ENCODE measurements around the gene TPI1. TPM values are rescaled to one million over a fixed set of nuclear protein-coding genes. Genes with fewer than 3 reads are reported as not detected.

TPI1 gene
- total and polyA plus RNA-seq, 2 of the 8 experiments (the other 6 are each of a cell fraction or from before 2014, with no cell fraction given) = 910 to 3,018 TPM

DNA sequence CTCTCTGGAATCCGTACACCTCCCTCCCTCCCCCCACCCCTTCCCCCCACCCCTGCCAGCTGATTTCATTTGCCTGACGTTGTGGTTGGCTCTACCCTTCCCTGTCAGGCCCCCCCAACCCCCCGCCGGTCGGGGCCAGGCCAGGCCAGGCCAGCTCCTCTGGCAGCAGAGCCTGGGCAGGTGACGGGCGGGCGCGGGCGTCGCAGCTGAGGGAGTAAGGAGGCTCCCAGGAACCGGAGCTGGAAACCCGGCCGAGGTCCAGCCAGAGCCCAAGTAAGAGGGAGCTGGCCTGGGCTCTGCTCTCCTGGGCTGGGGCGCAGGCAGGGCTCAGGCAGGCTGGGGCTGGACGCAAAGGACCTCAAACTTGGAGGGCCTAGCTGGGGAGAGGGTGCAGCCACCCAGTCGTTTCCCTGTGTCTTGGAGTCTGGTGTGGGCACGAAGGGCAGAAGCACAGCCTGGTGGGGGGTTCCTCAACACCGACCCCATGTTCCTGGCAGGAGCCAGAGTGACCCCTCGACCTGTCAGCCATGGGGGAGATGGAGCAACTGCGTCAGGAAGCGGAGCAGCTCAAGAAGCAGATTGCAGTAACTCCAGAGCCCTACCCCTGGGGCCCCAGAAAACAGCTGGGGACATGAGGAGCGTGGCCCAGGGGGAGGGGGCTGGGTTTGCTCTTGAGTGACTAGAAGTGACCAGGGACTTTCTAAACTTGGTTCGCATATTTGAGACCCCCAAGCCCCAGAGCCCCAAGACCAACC, 26.4 kb upstream of the TPI1 start, which contains the start of gene GNB3:
GNB3 (plus strand) TSS at position 165 of the 755 bp plus-strand sequence; CDS start at position 528, 363 bp downstream.
- no peak within 1 kb of the TSS for H3K4me3 ChIP-seq (ENCODE audit: extremely low read depth in 1 of 4, insufficient read depth in 2 of 4, low read depth in 3 of 4, low read length in 4 of 4)
- no peaks in the 10 kb centered on the region for H3K9me3 ChIP-seq (ENCODE audit: insufficient read depth in 2 of 2, low read depth in 1 of 2, low read length in 1 of 2)
- H4K20me1 ChIP-seq (replicated peaks in 1 of 2; ENCODE audit: control insufficient read depth in 1 of 2, insufficient read depth in 2 of 2, low read length in 2 of 2) = peaks cover 7 to 8% of the 10 kb centered on the region in 2 experiments
- TF ChIP-seq EZH2 (IDR thresholded peaks at IDR 0.05; ENCODE audit: low read depth, low read length, severe bottlenecking) (no peak), BACH1 (IDR thresholded peaks at IDR 0.05; ENCODE audit: low read length) (no peak), RNF2 (IDR thresholded peaks at IDR 0.05; ENCODE audit: borderline replicate concordance, low read depth, low read length, missing control alignments, poor library complexity, severe bottlenecking) (no peak), RBBP5 (IDR thresholded peaks at IDR 0.05; ENCODE audit: borderline replicate concordance, low read depth, low read length) (no peak), ZNF274 (IDR thresholded peaks at IDR 0.05; ENCODE audit: borderline replicate concordance, extremely low read depth, low read length) (no peak), ATF2 (IDR thresholded peaks at IDR 0.05; ENCODE audit: low read length) (no peak)
- DNase-seq (ENCODE audit: low read depth in 1 of 2, low spot score in 2 of 2) (no peak), FAIRE-seq (no peak)
- H3K4me1 ChIP-seq (replicated peaks in 1 of 4; ENCODE audit: control insufficient read depth in 3 of 4, insufficient read depth in 4 of 4, low read length in 3 of 4) = peaks cover 0 to 3% (median 2%) of the 10 kb centered on the region in 4 experiments; a peak in 1 of 7 replicates
- no peak within 1 kb of the TSS for H4K5ac ChIP-seq (ENCODE audit: insufficient read length, low read depth, low read length)
- no peaks in the 10 kb centered on the region for H3K79me1 ChIP-seq (ENCODE audit: low read depth, low read length)
- no peak within 1 kb of the TSS for H3K18ac ChIP-seq (ENCODE audit: extremely low read depth, low read length)
- no peak within 1 kb of the TSS for H2BK15ac ChIP-seq (ENCODE audit: low read length)
- no peak within 1 kb of the TSS; the same call in 1 of the 2 replicates for H3K27ac ChIP-seq (ENCODE audit: low read depth, low read length)
- no peak within 1 kb of the TSS for H3K4me2 ChIP-seq (ENCODE audit: insufficient read depth in 1 of 2, low read depth in 2 of 2, low read length in 2 of 2)
- H3K23me2 ChIP-seq (ENCODE audit: low read depth, low read length) = no peaks in the 10 kb centered on the region
- H4K8ac ChIP-seq (ENCODE audit: extremely low read depth, insufficient read depth, low read length) = no peak within 1 kb of the TSS; the same call in 1 of the 2 replicates
- no peak within 1 kb of the TSS for H2BK12ac ChIP-seq (ENCODE audit: low read depth, low read length)
- H2AK5ac ChIP-seq (ENCODE audit: low read depth, low read length) = no peak within 1 kb of the TSS
- no peak within 1 kb of the TSS for H3K23ac ChIP-seq (ENCODE audit: insufficient read length)
- no peak within 1 kb of the TSS for H2BK5ac ChIP-seq (ENCODE audit: low read depth, low read length)
- H3K27me3 ChIP-seq (replicated peaks in 1 of 4; ENCODE audit: control insufficient read depth in 3 of 4, extremely low read depth in 1 of 4, insufficient read depth in 3 of 4, low read length in 3 of 4) = no peaks in the 10 kb centered on the region
- no peak within 1 kb of the TSS for H3K56ac ChIP-seq (replicated peaks; ENCODE audit: insufficient read length, low read depth, low read length)
- H3K36me3 ChIP-seq (ENCODE audit: control insufficient read depth in 2 of 4, insufficient read depth in 4 of 4, low read length in 3 of 4) = peaks cover 21 to 62% (median 48%) of the 10 kb centered on the region in 4 experiments
- ChIA-PET POLR2A (ENCODE audit: partially characterized antibody) (interaction anchor here (0.6 to 27.1 kb wide), 9 partner anchors 5 to 120 kb away, joined by 3 to 588 read pairs (median 8); partner anchors contain the start of genes CDCA3, GNB3, GPR162 and MLF2), CTCF (ENCODE audit: partially characterized antibody) (interaction anchor here (0.5 to 23.7 kb wide), 11 partner anchors 6 to 376 kb away, joined by 3 to 532 read pairs (median 5); partner anchors contain the start of genes CD4, CDCA3, GNB3 and GPR162)
- no peak within 1 kb of the TSS for H2BK120ac ChIP-seq (replicated peaks; ENCODE audit: low read depth, low read length)
- no peaks in the 10 kb centered on the region for H3K79me2 ChIP-seq (ENCODE audit: control insufficient read depth in 1 of 2, insufficient read depth in 2 of 2, low read length in 2 of 2)
- H2BK20ac ChIP-seq (ENCODE audit: low read length) = no peak within 1 kb of the TSS
- 91% methylated on average over 20 of the region's 24 CpGs; no CpG with 5 or more reads in 1 of the 2 experiments for WGBS, 2 experiments (ENCODE audit: extremely low coverage in 1 of 2, insufficient coverage in 1 of 2, insufficient read length in 1 of 2, insufficient replicate concordance in 2 of 2, low coverage in 1 of 2, low lambda C conversion rate in 2 of 2, missing lambda C conversion rate in 1 of 2)
- H4K91ac ChIP-seq (replicated peaks; ENCODE audit: insufficient read length, low read length) = no peak within 1 kb of the TSS
- H3K4ac ChIP-seq (replicated peaks; ENCODE audit: insufficient read length, low read depth, low read length) = no peak within 1 kb of the TSS
- no peak within 1 kb of the TSS for H3K9ac ChIP-seq (replicated peaks in 1 of 4; ENCODE audit: extremely low read depth in 1 of 4, low read depth in 3 of 4, low read length in 3 of 4)
- H2AFZ ChIP-seq (ENCODE audit: low read length) = no peak within 1 kb of the TSS
- H3K14ac ChIP-seq (ENCODE audit: insufficient read length) = no peak within 1 kb of the TSS

Measured in H1 (cell line).